Measurements from ENCODE around the gene PSORS1C1.

PSORS1C1 gene

DNA sequence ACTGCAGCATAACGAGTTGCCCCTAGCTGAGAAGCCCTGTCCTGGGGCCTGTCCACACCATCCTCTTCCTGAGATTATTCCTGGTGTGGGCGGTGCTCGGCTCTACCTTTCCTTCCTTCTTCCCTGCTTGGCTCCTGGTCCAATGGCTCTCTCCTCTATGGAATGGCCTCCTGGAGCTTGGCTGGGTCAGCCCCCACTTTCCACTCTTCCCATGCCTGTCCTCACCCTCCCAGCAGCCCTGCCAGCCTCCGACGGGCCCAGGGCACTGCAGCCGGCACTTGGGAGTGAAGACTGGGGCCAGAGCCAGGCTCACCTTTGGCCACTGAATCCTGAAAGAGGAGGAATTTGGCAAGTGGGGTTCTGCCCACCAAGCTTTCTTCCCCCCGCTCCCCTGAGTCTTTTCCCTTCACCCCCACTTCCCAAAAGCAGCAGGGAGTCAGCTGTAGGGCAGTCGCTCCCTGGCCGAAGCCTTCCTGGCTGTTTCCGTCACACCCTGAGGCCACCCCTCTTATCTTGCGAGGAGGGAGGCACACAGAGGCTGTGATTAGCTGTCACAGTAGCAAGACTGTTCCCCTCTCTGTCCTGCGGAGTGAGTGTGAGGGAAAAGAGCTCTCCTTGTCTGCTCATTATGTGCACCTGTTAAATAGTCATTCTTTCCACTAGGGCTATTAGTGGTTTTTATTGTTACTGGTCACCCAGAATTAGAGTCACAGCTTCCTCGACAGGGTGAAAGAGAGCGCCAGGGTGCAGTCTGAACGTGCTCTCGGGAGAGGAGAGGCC is 12.0 kb downstream of the PSORS1C1 start:
- no peak for DNase-seq (ENCODE audit: low read depth in 2 of 2)

DNA sequence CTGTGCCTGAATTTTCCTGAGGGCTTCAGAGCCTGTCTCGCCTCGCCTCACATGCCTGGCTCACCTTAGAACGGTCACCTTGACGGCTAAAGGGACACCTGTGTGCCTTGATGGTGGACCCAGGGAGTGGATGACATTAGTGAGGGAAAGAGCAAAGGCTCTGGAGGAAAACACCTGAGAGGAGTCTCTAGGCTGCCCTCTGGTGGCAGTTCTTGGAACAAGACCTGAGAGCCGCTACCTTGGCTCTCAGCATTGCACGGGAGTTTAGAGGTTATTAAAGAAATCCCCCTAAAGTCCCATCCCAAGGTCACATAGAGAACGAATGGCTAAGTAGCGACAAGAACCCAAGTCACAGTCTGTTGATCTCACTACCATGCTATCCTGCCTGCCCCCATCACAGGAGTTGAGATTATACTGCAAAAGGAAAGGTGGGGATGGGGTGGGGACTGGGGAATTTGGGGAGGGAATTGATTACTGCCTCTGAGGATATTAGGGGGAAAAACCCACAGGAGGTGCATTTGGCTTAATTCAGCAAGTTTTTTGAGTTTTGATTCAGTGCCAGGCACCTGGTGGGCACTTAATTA is 13.6 kb downstream of the PSORS1C1 start:
- peak; percentile 48 to 52 for DNase-seq (ENCODE audit: low read depth in 2 of 2)

DNA sequence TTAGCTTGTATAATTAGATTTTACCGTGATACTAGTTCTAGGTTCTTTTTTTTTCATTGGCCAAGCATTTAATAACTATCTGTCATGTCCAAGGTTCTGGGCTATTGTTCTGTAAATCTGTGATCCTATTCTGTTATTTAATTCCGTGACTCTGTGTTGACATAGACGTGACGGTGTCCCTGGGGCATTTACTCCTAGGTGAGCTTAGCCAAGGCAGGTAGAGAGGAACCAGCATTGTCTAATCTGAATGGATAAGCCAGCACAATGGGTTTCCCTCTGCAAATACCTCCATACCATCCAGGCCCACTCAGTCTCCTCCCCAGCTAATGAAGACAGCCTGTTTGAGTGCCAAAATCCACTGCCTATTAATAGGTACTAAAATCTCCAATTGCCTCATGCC is 14.5 kb downstream of the PSORS1C1 start:
- no peak for DNase-seq (ENCODE audit: low read depth in 2 of 2)

DNA sequence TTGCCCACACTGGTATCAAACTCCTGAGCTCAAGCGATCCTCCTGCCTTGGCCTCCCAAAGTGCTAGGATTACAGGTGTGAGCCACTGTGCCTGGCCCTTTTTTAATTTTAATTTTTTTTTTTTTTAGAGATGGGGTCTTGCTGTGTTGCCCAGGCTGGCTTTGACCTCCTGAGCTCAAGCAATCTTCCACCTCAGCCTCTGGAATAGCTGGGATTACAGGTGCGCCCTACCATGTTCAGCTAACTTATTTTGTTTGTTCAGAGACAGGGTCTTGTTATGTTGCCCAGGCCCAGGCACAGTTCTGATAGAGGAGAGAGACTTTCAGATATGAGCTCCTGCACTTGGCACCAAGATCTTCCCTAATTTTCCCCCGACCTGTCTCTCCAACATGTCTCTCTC is 16.2 kb downstream of the PSORS1C1 start:
- DNase-seq (ENCODE audit: low read depth in 2 of 2) = no peak

DNA sequence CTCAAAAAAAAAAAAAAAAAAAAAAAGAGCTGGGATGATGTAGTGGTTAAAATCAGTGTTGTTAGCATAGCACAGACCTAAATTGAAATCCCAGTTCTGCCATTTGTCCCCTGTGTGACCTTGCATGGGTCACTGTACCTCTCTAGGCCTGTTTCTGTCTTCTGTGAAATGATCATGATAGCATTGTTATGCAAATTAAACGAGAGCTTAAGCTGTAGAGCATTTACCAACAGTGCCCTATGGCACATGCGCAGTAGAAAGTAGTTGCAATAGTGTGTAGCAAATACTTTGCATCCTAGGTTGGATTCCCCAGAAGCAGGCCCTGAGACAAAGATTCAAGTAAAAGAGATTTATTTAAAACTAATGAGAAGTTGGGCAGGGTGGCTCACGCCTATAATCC is 17.0 kb downstream of the PSORS1C1 start:
- no peak for DNase-seq (ENCODE audit: low read depth in 2 of 2)

DNA sequence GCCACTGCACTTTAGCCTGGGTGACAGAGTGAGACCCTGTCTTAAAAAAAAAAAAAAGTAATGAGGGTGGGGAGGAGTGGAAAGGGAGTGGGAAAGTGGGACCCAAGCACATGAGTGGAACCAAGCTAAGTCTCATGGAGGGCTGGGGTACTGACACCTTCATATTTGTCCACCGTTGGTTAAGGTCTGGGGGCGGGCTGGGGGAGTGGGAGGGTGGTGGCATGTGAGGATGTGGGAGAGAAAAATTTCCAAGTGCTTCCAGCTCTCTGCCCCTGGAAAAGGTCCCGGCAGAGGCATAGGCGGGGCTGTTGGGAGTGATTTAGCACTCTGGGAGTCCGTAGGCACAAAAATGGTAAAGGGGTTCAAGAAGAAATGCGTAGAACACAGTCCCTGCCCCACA is 18.2 kb downstream of the PSORS1C1 start:
- no peak for DNase-seq (ENCODE audit: low read depth in 2 of 2)

DNA sequence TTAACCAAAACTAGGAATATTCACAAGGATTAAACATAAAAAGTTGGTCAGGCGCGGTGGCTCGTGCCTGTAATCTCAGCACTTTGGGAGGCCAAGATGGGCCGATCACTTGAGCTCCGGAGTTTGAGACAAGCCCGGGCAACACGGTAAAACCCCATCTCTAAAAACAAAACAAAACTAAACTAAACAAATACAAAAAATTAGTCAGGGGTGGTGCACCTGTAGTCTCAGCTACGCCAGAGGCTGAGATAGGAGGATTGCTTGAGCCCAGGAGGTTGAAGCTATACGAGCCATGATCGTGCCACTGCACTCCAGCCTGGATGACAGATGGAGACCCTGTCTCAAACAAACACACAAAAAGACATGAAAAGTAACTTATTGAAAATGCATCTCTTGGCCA is 21.1 kb downstream of the PSORS1C1 start:
- DNase-seq (ENCODE audit: low read depth in 2 of 2) = no peak

DNA sequence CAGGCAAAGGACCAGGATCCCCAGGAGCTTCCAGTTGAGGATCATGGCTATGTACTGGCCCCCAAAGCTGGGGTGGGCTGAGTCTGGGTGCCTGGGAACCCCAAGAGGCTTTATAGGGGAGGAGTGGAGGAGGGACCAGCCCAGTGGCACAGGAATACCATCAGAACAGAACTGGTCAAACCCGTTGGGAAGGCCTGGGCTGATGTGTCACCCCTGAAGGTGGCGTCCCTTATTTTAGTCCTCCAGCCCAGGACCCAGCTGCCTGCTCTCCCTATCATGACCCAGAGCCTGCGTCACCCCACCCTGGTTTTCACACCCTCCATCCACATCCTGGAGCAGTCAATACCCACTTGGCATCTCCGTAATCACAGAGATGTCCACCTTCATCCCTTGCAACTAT is 24.4 kb downstream of the PSORS1C1 start, which contains the start of gene PSORS1C2:
PSORS1C2 (minus strand) TSS at position 85 of the 400 bp plus-strand sequence; CDS start at position 45, 40 bp downstream.
- DNase-seq (ENCODE audit: low read depth in 2 of 2) = no peak

DNA sequence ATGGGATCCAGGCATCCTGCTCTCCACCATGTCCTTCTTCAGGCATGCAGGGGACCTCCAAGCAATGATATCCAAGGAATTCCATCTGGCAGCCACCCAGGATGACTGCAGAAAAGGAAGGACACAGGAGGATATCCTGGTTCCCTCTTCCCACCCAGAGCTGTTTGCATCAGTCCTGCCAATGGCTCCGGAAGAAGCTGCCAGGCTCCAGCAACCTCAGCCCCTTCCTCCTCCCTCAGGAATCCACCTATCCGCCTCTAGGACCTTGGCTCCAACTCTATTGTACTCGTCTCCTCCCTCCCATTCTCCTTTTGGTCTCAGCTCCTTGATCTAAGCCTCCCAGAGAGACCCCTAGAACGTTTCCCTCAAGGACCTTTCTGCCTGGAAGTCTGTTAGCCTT is 25.0 kb downstream of the PSORS1C1 start:
- DNase-seq (ENCODE audit: low read depth in 2 of 2) = no peak

DNA sequence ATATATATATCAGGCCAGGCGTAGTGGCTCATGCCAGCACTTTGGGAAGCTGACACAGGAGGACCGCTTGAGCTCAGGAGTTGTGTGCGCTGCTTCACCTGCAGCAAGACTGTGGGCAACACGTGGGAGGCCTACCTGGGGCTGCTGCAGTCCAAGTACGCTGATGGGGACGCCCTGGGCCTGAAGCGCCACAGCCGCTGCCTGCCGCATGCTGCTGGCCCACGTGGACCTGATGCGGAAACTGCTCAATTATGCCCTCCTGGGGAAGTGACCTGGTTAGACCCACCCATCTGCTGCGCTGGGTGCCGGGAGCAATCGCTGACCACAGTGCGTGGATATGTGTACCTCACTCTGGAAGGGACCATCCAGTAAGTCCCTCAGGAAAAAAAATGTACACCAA is 26.0 kb downstream of the PSORS1C1 start:
- no peak for DNase-seq (ENCODE audit: low read depth in 2 of 2)

DNA sequence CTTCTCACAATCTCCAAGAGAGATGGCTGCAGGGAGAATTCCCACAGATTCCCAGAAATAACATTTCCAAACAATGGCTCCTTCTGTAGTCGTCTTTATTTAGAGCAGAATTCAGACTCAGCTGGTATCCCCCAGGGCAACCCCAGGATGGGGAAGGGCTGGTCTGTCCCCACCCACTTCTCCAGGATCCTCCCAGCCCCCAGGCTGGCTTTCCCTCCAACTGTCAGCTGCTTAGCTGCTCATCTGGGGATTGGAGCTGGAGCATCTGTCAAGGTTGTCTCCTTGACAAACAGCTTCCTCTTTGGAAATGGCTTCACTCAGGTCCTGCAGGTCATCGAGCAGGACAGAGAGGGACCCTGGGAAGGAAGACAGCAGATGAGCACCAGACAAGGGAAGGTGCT is 27.8 kb downstream of the PSORS1C1 start:
- DNase-seq (ENCODE audit: low read depth in 2 of 2) = no peak

DNA sequence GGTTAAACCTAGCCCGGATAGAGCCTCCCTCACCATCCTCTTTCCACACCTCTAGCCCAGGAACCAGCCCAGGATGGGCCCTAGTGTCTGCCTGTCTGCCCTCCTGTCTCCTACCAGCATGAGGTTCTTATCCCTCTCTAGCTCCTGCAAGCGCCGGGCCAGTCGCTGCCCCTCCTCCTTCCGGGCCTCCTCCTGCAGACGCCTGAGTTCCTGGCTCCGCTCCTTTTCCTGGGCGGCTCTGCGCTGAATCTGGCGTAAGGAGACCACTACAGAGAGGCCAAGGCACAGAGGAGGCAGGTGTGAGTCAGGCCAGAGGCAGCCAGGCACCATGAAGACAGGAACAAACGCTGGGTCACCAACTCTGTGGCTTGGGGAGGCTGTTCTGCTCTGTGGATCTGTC is 28.5 kb downstream of the PSORS1C1 start:
- no peak for DNase-seq (ENCODE audit: low read depth in 2 of 2)

DNA sequence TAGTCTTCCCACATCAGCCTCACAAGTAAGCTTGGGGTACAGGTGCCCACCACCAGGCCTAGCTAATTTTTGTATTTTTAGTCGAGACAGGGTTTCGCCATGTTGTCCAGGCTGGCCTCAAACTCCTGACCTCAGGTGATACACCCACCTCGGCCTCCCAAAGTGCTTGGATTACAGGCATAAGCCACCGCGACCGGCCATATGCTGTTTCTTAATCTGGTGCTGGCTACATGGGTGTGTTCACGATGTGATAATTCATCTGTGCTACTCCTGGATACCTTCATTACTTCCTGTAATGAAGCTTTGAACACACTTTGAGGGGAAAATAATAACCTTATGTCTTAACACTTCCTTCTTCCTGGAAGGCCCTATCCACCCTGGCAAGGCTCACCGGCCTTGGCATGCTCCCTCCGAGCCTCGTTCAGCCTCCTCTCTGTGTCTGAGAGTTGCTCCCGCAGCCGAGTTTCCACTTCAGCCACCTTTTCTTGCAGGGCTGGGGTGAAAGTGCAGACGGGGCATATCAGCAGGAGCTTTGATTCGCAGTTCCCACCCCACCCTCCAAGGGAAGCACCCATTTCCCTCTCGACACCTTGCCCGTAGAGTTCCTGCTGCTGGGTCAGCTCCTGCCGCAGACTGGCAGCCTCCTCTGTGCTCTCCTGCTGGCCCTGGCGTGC is 29.8 kb downstream of the PSORS1C1 start:
- no peak for DNase-seq (ENCODE audit: low read depth in 2 of 2)

DNA sequence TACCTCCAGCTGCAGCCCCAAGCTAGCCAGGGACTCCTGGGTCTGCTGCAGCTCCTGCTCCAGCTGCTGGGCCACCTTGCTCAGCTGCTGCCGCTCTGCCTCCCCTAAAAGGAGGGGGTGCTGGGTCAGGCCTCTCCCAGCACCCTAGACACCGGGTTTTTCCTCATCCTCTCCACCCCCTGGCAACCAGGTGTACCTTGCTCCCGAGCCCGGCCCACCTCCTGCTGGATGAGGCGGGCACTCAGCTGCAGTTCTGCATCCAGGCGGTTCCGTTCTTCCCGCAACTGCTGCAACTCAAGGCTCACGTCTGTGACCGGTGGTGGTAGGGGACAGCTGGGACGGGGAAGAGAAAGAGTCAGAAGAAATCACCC is 30.4 kb downstream of the PSORS1C1 start:
- DNase-seq (ENCODE audit: low read depth in 2 of 2) = no peak

DNA sequence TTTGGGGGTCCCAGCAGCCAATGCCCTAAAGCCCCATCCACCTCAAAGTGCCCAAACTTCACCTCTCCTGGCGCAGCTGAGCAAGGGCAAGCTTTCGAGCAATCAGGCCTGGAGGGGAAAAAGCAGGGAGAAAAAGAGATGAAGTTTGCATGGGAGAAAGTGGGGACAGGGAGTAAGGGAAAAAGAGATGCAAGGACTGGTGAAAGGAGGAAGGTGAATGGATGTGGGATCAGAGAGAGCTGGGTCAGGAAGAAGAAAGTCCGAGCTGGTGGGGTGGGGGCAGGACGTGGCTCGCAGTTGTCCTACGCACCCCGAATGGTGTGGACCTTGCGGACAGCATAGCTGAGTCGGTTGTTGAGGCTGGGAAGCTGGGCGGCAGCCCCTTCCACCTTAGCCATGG is 30.8 kb downstream of the PSORS1C1 start:
- no peak for DNase-seq (ENCODE audit: low read depth in 2 of 2)

DNA sequence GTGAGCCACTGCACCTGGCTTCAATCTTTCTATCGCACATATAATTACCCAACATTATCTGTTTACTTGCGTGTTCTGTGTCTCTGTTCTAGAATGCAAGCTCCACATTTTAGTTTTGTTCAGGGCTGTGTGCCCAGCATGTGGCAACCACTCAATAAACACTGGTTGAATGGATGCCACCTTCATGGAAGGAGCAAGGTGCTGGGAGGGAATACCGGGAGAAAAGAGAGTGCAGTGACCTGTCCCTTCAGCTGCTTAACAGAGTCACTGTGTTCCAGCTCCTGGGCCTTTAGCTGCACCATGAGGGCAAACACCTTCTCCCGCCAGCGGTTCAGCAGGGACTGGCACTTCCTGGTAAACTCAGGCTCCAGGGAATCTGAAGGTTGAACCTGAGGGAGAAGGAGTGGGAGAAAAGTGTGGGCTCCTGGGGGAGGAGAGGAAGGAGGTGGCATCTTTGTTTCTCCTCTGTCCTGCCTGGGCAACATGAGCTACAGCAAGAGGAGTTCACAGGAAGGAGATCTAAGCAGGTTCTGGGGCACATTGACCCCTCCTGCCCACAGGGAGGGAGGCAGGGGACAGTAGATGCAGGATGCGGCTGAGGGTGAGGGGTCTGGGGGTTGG is 35.3 kb downstream of the PSORS1C1 start:
- DNase-seq (ENCODE audit: low read depth in 2 of 2) = no peak

DNA sequence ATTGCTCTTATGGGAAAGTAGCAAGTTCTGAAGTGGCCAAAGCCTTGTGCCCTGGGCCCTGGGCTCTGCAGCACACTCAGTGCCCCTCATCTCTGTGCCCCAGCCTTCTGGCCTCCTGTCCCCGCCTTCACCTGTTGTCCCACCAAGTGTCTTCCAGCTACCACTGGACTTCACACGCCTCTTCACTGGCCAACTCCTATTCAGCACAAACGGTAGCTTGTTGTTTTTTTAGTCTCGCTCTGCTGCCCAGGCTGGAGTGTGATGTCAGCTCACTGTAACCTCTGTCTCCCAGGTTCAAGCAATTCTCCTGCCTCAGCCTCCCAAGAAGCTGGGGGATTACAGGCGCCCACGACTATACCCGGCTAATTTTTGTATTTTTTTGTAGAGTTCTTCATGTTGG is 38.2 kb downstream of the PSORS1C1 start:
- DNase-seq (ENCODE audit: low read depth in 2 of 2) = no peak

DNA sequence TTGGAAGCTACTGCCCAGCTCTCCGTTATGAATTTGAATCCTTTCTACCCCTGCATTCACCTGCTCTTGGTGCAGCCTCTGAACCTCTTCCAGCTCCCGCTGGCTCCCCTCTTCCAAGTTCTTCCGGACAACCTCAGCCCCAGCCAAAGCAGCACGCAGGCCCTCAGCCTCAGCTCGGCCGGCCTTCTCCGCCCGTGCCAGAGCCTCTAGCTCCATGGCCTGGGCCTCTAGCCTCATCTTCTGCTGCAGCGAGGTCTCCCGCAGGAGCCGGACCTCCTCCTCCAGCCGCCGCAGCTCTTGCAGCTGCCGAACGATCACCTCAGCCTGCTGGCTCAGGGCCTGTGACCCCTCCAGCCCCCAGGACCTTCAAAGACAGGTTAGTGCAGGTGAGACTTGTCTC is 39.8 kb downstream of the PSORS1C1 start:
- no peak for DNase-seq (ENCODE audit: low read depth in 2 of 2)

DNA sequence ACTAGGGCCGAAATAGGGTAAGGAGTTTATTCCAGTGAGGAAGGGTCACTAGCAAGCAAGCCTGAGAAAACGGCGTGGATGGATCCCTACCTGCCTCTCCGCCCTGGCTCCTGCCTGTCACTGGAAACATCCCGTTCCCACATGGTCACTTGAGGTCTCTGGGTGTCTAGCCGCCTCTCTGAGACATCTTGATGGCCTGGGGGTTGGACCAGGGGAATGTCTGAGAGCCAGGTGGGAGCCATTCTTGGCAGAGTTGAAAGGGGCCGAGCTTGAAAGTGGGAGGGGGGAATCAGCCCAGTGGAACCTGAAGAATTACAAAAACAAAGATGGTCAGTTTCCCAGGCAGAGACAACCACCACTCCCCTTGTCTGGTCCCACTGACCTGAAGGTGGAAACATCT is 42.0 kb downstream of the PSORS1C1 start:
- no peak for DNase-seq (ENCODE audit: low read depth in 2 of 2)

DNA sequence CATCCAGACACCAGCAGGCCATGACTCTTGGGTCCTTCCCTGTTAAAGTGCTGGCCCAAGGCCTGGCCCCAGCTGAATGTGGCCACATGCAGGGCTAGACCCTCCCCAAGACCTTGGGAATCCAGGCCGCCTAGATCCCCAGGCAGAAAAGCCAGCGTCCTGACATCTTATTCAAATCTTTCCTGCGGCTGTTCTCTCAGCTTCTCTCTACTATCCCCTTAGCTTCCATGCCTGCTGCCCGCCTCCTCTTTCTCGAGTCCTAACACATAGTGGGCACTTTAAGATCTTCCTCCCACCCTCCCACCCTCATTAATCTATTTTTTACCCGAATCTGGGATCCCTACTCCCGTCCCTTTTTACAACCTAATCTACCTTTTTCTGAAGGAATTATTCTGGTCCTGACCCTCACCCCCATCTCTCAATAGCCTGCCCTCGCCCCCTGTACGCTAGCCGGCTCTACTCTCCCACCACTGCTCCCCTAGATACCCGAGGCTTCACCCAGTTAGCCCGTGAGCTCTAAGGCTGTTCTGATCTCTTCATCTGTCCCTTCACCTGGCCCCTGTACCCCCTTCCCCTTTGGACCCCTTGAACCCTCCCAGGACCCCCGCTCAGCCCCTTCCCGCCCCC is 43.0 kb downstream of the PSORS1C1 start, which contains the start of gene CCHCR1:
CCHCR1 (minus strand) TSS at position 290 of the 627 bp plus-strand sequence; CDS start at position 88, 202 bp downstream.
- DNase-seq (ENCODE audit: low read depth in 2 of 2) = no peak

DNA sequence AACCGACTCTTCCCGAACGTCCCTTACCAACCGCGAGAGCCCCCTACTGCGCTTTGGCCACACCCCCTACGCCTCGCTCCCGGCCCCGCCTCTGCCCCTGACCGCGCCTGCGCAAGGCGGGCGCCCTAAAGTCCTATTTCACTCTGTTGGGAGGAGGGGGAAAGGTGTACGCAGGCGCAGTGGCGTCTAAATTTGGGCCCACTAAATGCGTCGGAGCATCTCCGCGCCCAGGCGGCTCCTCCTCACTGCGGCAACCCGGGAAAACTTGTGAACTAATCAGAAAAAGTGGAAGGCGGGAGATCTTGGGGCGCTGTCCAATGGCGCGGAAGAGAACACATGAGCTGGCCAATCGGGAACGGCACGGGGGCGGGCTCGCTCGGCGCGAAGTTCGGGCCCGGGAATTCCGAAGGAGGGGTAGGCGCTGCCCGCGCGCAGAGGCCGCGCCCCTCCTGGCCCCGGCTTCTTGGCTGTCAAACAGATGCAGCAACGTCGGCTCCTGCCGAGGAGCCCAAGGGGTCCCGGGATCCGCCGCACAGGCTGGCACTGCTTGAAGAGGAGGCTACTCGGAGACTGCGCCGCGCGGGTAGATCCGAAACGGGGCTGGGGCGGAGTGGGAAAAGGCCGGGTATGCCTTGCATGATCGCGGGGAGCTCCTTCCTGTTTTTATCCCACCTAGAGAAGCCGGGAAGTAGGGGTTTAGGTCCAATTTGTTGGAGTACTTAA is 43.7 kb downstream of the PSORS1C1 start, which contains the start of gene TCF19:
TCF19 (plus strand) TSS at position 450 of the 723 bp plus-strand sequence. CDS start 881 bp downstream, outside the sequence.
- peak; percentile 98 to 99 for DNase-seq (ENCODE audit: low read depth in 2 of 2)
